NCI-H187 (cell line): Measurements from ENCODE around the gene RBM20.

Source experiments
- DNase-seq, 2 experiments: peaks; one replicate each; lab custom pipeline; 2025; lab: John Stamatoyannopoulos, UW

The RBM20 gene

DNA sequence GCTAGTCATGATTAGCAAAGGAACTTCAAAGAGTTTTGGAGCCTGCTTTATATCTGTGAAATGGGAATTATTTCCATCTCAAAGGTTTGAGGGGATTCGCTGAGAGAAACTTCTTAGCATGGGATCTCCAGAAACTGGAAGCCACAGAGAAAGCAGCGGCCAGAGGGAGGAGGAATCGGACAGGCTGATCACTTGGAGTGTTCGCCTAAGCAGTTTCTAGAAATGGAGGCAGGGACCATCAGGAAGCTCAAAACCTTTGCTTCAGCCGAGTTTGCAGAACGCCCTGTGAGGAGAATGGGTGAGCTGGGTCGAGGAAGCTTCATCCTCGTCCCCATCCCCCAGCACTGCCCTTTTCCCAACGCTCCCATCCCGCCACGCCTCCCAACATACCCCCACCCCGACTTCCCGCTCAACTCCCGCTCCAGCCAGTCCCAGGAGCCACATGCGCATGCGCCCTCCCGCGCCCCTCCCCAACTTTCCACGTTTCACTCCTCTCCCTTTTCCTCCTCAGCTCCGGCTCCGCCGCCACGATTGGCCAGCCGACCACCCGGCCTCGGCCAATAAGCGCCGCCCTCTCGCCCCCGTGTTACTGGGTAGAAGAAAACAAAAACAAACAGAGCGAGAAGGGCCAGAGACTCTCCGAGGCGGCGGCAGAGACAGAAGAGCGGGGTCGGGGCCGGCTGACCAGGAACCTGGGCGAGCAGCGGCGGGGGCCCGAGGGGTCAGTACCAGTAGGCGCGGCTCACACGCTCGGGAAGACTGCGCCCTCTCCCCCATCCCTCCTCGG, 227.4 kb downstream of the RBM20 start, which contains the start of gene PDCD4:
Gene PDCD4 (plus strand): TSS at position 631 of the 787 bp plus-strand sequence. CDS start 4,100 bp downstream, outside the sequence.
- peak; percentile 88 to 95 for DNase-seq

DNA sequence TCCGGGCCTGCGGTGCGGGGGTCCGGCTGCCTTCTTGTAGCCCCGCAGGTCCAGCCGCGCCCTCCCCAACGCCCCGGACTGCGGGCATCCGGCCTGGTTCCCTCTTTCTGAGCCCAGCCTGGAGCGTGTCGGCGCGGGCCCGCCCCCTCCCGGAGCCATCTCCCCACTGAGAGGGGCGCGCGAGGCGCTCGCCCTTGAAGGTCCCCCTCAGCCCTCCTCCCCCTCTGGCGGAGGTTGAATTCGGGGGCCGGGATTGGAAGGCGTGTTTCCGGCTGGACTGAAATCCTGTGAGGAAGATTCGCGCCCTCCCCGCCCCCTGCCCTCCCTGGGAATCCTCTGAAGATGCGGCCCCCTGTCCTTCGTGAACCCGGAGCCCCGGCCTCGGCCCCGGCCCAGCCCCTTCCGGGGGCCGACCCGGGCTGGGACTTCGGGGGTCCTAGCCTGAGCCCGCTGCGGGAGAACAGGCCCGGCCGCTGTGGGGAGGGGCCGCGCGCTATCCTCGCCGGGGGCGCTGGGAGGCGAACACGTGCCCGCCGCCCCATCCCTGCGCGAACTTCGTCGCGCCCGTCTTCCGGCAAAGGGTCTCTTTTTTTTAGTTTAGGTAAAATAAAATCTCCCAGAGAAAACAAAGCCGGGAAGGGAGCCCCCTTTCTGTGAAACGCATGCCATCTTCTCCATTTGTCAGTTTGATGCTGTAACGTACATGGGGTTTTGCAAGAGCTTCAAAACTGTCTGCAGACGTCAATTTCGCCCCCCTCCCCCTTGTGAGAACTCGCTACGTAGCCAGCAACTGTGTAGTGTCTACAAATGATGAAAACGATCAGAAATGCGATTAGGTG, 228.2 kb downstream of the RBM20 start:
- peak in 1 of 2 experiments; percentile 18 for DNase-seq

GRCh38 chr10:110872984-110873923, 229.1 kb downstream of the RBM20 start:
- DNase-seq: no peak

DNA sequence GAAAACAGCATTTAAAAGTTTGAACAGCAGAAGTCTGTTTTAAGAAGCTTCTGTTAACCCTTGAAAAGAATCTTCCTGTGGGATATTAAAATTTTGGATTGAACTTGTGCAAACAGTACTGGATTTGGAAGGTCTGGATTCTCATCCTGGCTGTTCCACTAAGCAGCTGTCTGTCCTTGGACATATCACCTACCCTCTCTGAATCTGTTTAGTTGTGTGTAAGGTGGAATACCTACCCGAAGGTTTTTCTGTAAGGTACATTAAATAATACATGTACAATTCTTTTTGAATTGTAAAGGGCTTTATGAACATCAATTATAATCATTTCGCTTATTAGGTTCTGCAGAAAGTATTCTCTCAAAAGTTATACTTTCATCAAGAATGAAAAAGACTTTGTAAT, 229.8 kb downstream of the RBM20 start:
- no peak for DNase-seq

- no peak for DNase-seq
Measured at GRCh38 chr10:110876000-110876399, 231.9 kb downstream of the RBM20 start.

DNA sequence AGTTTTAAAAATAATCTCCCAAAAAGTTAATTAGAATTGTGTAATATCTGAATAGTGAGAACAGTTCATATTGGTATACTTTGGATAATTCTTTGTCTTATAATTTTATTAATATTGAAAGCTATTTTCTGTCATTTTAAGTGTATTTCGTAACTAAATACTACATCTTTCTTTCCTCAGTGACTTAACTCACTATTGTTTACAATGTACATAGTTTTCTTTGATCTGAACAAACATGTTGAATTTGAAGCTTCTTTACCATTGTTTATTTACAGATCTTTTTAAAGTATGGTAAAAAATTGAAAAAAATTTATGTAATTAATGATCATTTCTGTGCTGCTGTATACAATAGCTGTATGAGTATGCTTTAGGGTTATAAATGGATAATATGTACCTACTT, 232.7 kb downstream of the RBM20 start:
- DNase-seq: no peak

DNA sequence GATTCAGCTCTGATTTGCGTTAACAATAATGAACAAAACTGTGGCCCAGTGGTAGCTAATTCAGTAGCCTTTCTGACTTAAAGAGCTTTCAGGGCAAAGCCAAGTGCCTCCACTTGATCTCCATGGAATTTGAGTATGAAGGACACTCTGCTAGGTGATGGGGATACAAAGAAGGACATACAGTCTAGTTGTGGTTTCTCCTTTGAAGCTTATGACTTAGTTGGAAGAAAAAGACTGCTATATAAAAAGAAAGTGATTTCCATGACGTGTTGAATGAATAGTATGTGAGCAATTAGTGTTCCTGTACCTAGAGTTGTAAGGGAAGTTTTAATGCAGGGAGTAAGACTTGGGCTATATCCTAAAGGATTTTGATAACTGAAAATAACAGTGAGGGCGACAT, 235.9 kb downstream of the RBM20 start:
- DNase-seq: no peak

- DNase-seq: no peak
Measured at GRCh38 chr10:110881247-110881646, 237.1 kb downstream of the RBM20 start.

- no peak for DNase-seq
Measured at GRCh38 chr10:110881905-110882304, 237.8 kb downstream of the RBM20 start.

- DNase-seq: no peak
Measured at GRCh38 chr10:110883924-110884323, 239.8 kb downstream of the RBM20 start.

- no peak for DNase-seq
Measured at GRCh38 chr10:110885932-110886674, 242.0 kb downstream of the RBM20 start.

DNA sequence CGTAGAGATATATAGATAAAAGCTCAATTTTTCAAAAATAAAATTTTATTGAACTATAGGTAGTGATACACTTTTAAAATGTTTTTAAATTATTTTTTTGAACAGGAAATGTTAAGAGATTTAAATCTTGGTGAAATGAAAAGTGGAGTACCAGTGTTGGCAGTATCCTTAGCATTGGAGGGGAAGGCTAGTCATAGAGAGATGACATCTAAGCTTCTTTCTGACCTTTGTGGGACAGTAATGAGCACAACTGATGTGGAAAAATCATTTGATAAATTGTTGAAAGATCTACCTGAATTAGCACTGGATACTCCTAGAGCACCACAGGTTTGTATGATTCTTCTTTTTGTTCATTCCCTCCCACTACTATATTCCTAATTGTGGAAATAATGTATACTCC, 243.4 kb downstream of the RBM20 start:
- DNase-seq: no peak
